DOHH2 (cell line): ENCODE results near the gene POLRMT.
A peak's percentile ranks its signal among the peaks of the same experiment; 100 is the strongest.

Experiments used
- H3F3A ChIP-seq: fragments of 200-600 bp; sonication (generic), shearing (Covaris generic); 2 replicates; pipeline ENCODE4 v1.6.0; 2016; ENCODE audit warnings: antibody characterized with exemption, mild to moderate bottlenecking; ENCODE audit not compliant: control insufficient read depth, insufficient read depth
- H3K27ac ChIP-seq: fragments of 200-600 bp; sonication (generic); 2 replicates; pipeline ENCODE4 v1.5.1; 2014; ENCODE audit warnings: low read depth, mild to moderate bottlenecking, low read length, moderate library complexity
- H3K27me3 ChIP-seq: fragments of 200-600 bp; sonication (generic); 2 replicates; pipeline ENCODE4 v1.6.1; 2014; ENCODE audit warnings: mild to moderate bottlenecking, low read length, mixed read lengths; ENCODE audit not compliant: control insufficient read depth
- H3K36me3 ChIP-seq: fragments of 200-600 bp; sonication (generic); 2 replicates; pipeline ENCODE4 v1.6.1; 2014; ENCODE audit warnings: mild to moderate bottlenecking, low read length, moderate library complexity, mixed read lengths; ENCODE audit not compliant: control insufficient read depth
- H3K4me1 ChIP-seq: fragments of 200-600 bp; sonication (generic); 2 replicates; pipeline ENCODE4 v1.6.1; 2014; ENCODE audit warnings: mild to moderate bottlenecking, low read length, mixed read lengths; ENCODE audit not compliant: control insufficient read depth
- H3K4me2 ChIP-seq: fragments of 200-600 bp; sonication (generic); 2 replicates; pipeline ENCODE4 v1.6.0; 2014; ENCODE audit warnings: mild to moderate bottlenecking, low read length, moderate library complexity
- H3K4me3 ChIP-seq: fragments of 200-600 bp; sonication (generic); 2 replicates; pipeline ENCODE4 v1.5.1; 2014; ENCODE audit warnings: mild to moderate bottlenecking, low read length, mixed read lengths
- H3K79me2 ChIP-seq: fragments of 200-600 bp; sonication (generic); 2 replicates; pipeline ENCODE4 v1.6.1; 2014; ENCODE audit warnings: mild to moderate bottlenecking, low read length, mixed read lengths; ENCODE audit not compliant: control insufficient read depth
- H3K9me2 ChIP-seq: fragments of 200-600 bp; sonication (generic); replicated peaks from 2 replicates; pipeline ENCODE4 v1.6.1; 2014; ENCODE audit warnings: mild to moderate bottlenecking, low read length, mixed read lengths; ENCODE audit not compliant: control insufficient read depth
- H3K9me3 ChIP-seq: fragments of 200-600 bp; sonication (generic); 2 replicates; pipeline ENCODE4 v1.6.1; 2014; ENCODE audit warnings: antibody characterized with exemption, low read length, mixed read lengths; ENCODE audit not compliant: control insufficient read depth, insufficient read depth
- H4K20me1 ChIP-seq: fragments of 200-600 bp; sonication (generic); 2 replicates; pipeline ENCODE4 v1.6.0; 2014; ENCODE audit warnings: low read depth, mild to moderate bottlenecking, antibody characterized with exemption, low read length, moderate library complexity; ENCODE audit not compliant: control insufficient read depth, insufficient read depth
- EZH2phosphoT487 ChIP-seq: fragments of 200-600 bp; sonication (generic); IDR thresholded peaks from 2 replicates; pipeline ENCODE4 v1.6.1; 2017; ENCODE audit warnings: borderline replicate concordance, mild to moderate bottlenecking, antibody characterized with exemption, low read length, moderate library complexity, mixed read lengths
- TF ChIP-seq, protein P1 (sequence below): fragments of 200-600 bp; sonication (generic); IDR thresholded peaks from one replicate; pipeline ENCODE4 v1.5.1; 2014; ENCODE audit warnings: antibody characterized with exemption, mild to moderate bottlenecking, low read depth, low read length; ENCODE audit not compliant: poor library complexity, severe bottlenecking

Gene POLRMT

DNA sequence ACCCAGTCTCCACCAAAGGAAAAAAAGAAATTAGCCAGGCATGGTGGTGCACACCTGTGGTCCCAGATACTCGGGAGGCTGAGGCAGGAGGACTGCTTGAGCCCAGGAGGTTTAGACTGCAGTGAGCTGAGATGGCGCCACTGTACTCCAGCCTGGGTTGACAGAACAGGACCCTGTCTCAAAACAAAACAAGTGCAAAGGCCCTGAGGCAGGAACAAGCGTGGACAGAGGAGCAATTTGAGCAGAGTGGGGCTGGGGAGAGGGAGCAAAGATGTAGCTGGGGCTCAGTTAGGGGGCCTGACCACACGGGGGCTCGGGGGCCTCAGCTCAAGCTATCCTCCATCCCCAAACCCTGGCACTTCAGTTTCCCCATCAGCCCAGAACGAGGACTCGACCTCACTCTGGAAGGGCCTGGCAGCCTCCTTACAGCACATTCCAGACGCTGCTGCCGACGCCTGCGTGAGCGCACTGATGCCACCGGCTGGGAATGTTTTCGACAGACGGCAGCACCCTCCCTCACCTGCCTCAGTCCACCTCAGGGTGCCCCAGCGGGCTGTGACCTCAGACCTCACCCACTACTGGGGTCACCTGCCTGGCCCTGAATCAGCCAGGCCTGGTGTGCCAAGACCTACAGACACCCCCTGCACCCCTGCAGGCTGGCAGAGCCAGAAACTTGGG lies 1.8 kb upstream of the POLRMT start:
- Histone ChIP-seq H3K4me3 (no peak overlapping the region), H3F3A (no peaks in the 10 kb centered on the region; the same call in 1 of the 2 replicates), H3K27ac (no peak overlapping the region), H3K36me3 (peaks cover 15% of the 10 kb centered on the region), H3K27me3 (peaks cover 2% of the 10 kb centered on the region; the same call in 1 of the 2 replicates), H3K79me2 (peaks cover 39% of the 10 kb centered on the region), H3K9me2 (no peaks in the 10 kb centered on the region), H3K9me3 (no peaks in the 10 kb centered on the region), H4K20me1 (peaks cover 4% of the 10 kb centered on the region; the same call in 1 of the 2 replicates), H3K4me2 (no peak overlapping the region), H3K4me1 (peaks cover 37% of the 10 kb centered on the region)
- TF ChIP-seq, protein P1, sequence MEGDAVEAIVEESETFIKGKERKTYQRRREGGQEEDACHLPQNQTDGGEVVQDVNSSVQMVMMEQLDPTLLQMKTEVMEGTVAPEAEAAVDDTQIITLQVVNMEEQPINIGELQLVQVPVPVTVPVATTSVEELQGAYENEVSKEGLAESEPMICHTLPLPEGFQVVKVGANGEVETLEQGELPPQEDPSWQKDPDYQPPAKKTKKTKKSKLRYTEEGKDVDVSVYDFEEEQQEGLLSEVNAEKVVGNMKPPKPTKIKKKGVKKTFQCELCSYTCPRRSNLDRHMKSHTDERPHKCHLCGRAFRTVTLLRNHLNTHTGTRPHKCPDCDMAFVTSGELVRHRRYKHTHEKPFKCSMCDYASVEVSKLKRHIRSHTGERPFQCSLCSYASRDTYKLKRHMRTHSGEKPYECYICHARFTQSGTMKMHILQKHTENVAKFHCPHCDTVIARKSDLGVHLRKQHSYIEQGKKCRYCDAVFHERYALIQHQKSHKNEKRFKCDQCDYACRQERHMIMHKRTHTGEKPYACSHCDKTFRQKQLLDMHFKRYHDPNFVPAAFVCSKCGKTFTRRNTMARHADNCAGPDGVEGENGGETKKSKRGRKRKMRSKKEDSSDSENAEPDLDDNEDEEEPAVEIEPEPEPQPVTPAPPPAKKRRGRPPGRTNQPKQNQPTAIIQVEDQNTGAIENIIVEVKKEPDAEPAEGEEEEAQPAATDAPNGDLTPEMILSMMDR: no peak

DNA sequence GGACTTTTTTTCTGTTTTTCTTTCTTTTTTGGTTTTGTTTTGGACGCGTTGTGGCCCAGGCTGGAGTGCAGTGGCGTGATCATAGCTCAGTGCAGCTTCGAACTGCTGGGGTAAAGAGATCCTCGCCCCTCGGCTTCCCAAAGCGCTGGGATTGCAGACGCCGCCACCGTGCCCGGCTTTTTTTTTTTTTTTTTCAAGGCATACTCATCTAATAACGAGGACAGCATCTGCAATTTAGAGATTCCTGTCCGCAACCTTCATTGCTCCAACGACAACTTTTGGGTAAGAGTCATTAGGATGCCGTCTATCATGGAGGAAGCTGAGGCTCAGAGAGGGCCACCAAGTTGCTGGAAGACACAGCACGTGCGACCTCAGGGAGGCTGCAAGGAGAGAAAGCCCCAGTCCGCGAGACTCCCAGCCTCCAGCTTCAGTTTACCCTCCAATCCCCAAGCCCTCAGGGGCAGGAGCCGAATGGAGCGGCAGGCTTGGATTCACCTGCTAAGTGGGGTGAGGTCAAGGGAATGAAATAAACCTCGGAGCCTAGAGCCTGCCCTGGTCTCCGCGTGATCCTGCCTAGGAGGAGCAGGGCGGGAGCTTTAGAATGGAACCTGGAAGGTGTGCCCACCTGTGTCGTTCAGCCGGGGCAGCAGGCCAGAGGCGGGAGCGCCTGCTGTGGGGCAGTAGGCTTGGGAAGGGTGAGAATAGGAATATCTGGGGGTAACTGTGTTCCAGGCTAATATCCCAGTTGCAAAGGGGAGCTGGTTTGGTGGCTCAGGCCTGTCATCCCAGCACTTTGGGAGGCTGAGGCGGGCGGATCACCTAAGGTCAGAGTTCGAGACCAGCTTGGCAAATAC lies 676 bp upstream of the POLRMT start:
- Histone ChIP-seq H3K27ac (no peak overlapping the region), H3K4me1 (peaks cover 28% of the 10 kb centered on the region), H3K27me3 (peaks cover 2% of the 10 kb centered on the region; the same call in 1 of the 2 replicates)

DNA sequence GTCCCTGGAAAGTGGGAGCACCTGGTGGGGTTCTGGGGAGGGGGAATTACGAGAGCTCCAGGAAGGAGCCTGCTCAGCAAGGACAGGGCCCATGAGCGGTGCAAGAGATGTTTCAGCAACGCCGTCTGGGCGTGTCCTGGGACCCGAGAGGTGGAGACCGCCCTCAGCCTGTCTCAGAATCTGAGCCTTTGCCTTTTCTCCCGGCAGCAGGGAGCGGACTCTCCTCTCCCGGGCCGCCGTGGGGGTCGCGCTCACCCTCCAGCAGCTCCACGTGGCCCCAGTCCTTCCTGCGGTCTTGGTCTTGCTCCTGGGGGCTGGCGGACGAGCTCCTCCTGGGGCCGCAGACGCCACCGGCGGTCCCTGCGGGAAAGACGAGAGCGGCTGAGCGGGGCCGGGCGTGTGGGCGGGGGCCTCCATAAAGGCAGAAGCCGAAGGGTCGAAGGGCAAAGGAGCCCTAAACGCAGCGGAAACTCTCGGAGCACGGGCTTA lies 714 bp downstream of the POLRMT start:
- Histone ChIP-seq H4K20me1 (peaks cover 4% of the 10 kb centered on the region; the same call in 1 of the 2 replicates), H3K9me2 (no peaks in the 10 kb centered on the region), H3K9me3 (no peaks in the 10 kb centered on the region), H3K4me2 (peak overlapping the region; percentile 88), H3K27ac (peak overlapping the region; percentile 44), H3K27me3 (peaks cover 2% of the 10 kb centered on the region; the same call in 1 of the 2 replicates), H3K4me3 (peak overlapping the region; percentile 98), H3F3A (no peaks in the 10 kb centered on the region; the same call in 1 of the 2 replicates), H3K79me2 (peaks cover 57% of the 10 kb centered on the region), H3K4me1 (peaks cover 27% of the 10 kb centered on the region), H3K36me3 (peaks cover 36% of the 10 kb centered on the region)
- TF ChIP-seq EZH2phosphoT487: no peak
- TF ChIP-seq, protein P1: no peak

More for the DNA sequence above, 676 bp upstream of the POLRMT start:
- Histone ChIP-seq H3K9me2 (no peaks in the 10 kb centered on the region), H3F3A (no peaks in the 10 kb centered on the region; the same call in 1 of the 2 replicates), H3K9me3 (no peaks in the 10 kb centered on the region), H3K36me3 (peaks cover 23% of the 10 kb centered on the region), H3K79me2 (peaks cover 45% of the 10 kb centered on the region), H3K4me3 (peak overlapping the region; percentile 98), H3K4me2 (peak overlapping the region; percentile 82), H4K20me1 (peaks cover 4% of the 10 kb centered on the region; the same call in 1 of the 2 replicates)
- TF ChIP-seq, protein P1: no peak
